ENCODE results near the gene SLC26A5. TPM values are rescaled to one million over a fixed set of nuclear protein-coding genes. Genes with fewer than 3 reads are reported as not detected.

SLC26A5 gene
- total RNA-seq, 4 donors from 2014 or later: 0.20 to 0.42 TPM; not detected in 2

- H3K9me3 ChIP-seq: no peaks in the 10 kb centered on the region
- no peak for DNase-seq (ENCODE audit: low spot score in 2 of 2)
- H3K4me1 ChIP-seq: no peaks in the 10 kb centered on the region
- 90 to 91% methylated on average over 4 of the region's 4 CpGs for WGBS, 2 donors
- no peaks in the 10 kb centered on the region for H3K27me3 ChIP-seq
- no peak overlapping the region for H3K4me3 ChIP-seq
- no peaks in the 10 kb centered on the region for H3K36me3 ChIP-seq
- TF ChIP-seq POLR2A (IDR thresholded peaks at IDR 0.05) (no peak), CTCF (IDR thresholded peaks at IDR 0.05) (no peak), EP300 (IDR thresholded peaks at IDR 0.05) (no peak)
- H3K27ac ChIP-seq: no peak overlapping the region
Measured at GRCh38 chr7:103381280-103382031, 64.6 kb downstream of the SLC26A5 start.

GRCh38 chr7:103380395-103381191 lies 65.4 kb downstream of the SLC26A5 start:
- Histone ChIP-seq H3K27ac (no peak overlapping the region), H3K36me3 (no peaks in the 10 kb centered on the region), H3K27me3 (no peaks in the 10 kb centered on the region), H3K4me1 (no peaks in the 10 kb centered on the region), H3K4me3 (no peak overlapping the region), H3K9me3 (no peaks in the 10 kb centered on the region)
- 79 to 81% methylated on average over 5 of the region's 5 CpGs for WGBS, 2 donors
- no peak for DNase-seq (ENCODE audit: low spot score in 2 of 2)
- TF ChIP-seq EP300 (IDR thresholded peaks at IDR 0.05): no peak
- no peak for TF ChIP-seq POLR2A (IDR thresholded peaks at IDR 0.05)
- TF ChIP-seq CTCF (IDR thresholded peaks at IDR 0.05): no peak

- Histone ChIP-seq H3K9me3 (no peaks in the 10 kb centered on the region), H3K4me1 (no peaks in the 10 kb centered on the region), H3K27me3 (no peaks in the 10 kb centered on the region), H3K27ac (no peak overlapping the region), H3K36me3 (no peaks in the 10 kb centered on the region), H3K4me3 (no peak overlapping the region)
- no peak for DNase-seq (ENCODE audit: low spot score in 2 of 2)
- TF ChIP-seq EP300 (IDR thresholded peaks at IDR 0.05) (no peak), CTCF (IDR thresholded peaks at IDR 0.05) (no peak), POLR2A (IDR thresholded peaks at IDR 0.05) (no peak)
- 75 to 77% methylated on average over 3 of the region's 3 CpGs for WGBS, 2 donors
Measured at GRCh38 chr7:103379270-103379975, 66.6 kb downstream of the SLC26A5 start.

- Histone ChIP-seq H3K36me3 (peaks cover 0 to 14% (median 0%) of the 10 kb centered on the region in 3 donors), H3K27ac (no peak overlapping the region), H3K4me1 (no peaks in the 10 kb centered on the region), H3K4me3 (no peak overlapping the region), H3K27me3 (no peaks in the 10 kb centered on the region), H3K9me3 (no peaks in the 10 kb centered on the region)
- 39 to 40% methylated on average over 6 of the region's 6 CpGs for WGBS, 2 donors
- TF ChIP-seq EP300 (IDR thresholded peaks at IDR 0.05) (no peak), CTCF (IDR thresholded peaks at IDR 0.05) (no peak), POLR2A (IDR thresholded peaks at IDR 0.05) (no peak)
- DNase-seq (ENCODE audit: low spot score in 2 of 2): no peak
Measured at GRCh38 chr7:103373866-103374643, 72.0 kb downstream of the SLC26A5 start.
